ENCODE data around the gene LRP6.

DNA sequence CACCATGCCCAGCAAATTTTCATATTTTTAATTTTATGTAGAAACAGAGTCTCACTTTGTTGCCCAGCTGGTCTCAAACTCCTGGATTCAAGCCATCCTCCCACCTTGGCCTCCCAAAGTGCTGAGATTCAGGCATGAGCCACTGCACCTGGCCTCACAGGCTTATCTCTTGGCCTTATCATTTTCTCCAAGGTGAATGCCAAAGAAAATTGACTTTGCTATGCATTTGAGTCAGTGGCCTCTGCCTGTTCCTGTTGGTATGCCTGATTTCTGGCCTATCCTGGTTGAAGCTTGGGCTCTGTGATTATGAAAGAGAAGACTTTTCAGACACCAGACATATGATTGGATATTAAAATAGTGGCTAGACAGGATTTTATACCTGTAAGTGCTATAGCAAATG lies 49.0 kb upstream of the LRP6 start:
- TF ChIP-seq, protein P1, sequence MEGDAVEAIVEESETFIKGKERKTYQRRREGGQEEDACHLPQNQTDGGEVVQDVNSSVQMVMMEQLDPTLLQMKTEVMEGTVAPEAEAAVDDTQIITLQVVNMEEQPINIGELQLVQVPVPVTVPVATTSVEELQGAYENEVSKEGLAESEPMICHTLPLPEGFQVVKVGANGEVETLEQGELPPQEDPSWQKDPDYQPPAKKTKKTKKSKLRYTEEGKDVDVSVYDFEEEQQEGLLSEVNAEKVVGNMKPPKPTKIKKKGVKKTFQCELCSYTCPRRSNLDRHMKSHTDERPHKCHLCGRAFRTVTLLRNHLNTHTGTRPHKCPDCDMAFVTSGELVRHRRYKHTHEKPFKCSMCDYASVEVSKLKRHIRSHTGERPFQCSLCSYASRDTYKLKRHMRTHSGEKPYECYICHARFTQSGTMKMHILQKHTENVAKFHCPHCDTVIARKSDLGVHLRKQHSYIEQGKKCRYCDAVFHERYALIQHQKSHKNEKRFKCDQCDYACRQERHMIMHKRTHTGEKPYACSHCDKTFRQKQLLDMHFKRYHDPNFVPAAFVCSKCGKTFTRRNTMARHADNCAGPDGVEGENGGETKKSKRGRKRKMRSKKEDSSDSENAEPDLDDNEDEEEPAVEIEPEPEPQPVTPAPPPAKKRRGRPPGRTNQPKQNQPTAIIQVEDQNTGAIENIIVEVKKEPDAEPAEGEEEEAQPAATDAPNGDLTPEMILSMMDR (IDR thresholded peaks at IDR 0.05), result no peak
- TF ChIP-seq ZFX (IDR thresholded peaks at IDR 0.05; ENCODE audit: borderline replicate concordance), result no peak
